Thyroid gland (tissue), 4 donors: ENCODE results near the gene POLD1. TPM values are rescaled to one million over a fixed set of nuclear protein-coding genes. Genes with fewer than 3 reads are reported as not detected.
"Not testable (repeated sequence)": the region's sequence is repeated elsewhere in the genome, so short reads cannot be mapped to it uniquely, and the experiment has no call there.

Experiments
- DNase-seq, 2 donors: peaks; one replicate each; pipeline ENCODE4 v3.0.0-alpha.2; 2019
- H3K27ac ChIP-seq, 3 donors: fragments of 200-600 bp; sonication (generic); 1 replicate in 2 of 3; 2 replicates in 1 of 3; pipeline ENCODE4 v1.5.1; 2016 to 2019; ENCODE audit warnings: mild to moderate bottlenecking in 1 of 3, moderate library complexity in 1 of 3
- H3K27me3 ChIP-seq: fragments of 200-600 bp; sonication (generic); one replicate; pipeline ENCODE4 v1.5.1; 2019
- H3K36me3 ChIP-seq, 2 donors: fragments of 200-600 bp; sonication (generic); one replicate each; pipeline ENCODE4 v1.5.1; 2016 to 2019
- H3K4me1 ChIP-seq, 2 donors: fragments of 200-600 bp; sonication (generic); one replicate each; pipeline ENCODE4 v1.5.1; 2017 to 2019
- H3K4me3 ChIP-seq, 3 donors: fragments of 200-600 bp; sonication (generic); replicated peaks in 1 of 3; 1 replicate in 2 of 3; 2 replicates in 1 of 3; pipeline ENCODE4 v1.5.1; 2016; ENCODE audit warnings: mild to moderate bottlenecking in 1 of 3
- H3K9me3 ChIP-seq: fragments of 200-600 bp; sonication (generic); one replicate; pipeline ENCODE4 v1.5.1; 2017
- CTCF ChIP-seq, 6 experiments: fragments of 200-600 bp in 3 of 6; fragments of 450-650 bp in 3 of 6; sonication (generic) in 3 of 6; IDR thresholded peaks; one replicate each; pipeline ENCODE4 v1.5.1; 2016 to 2019; ENCODE audit warnings: antibody characterized with exemption in 6 of 6, mild to moderate bottlenecking in 2 of 6, inconsistent platforms in 1 of 6, moderate library complexity in 1 of 6
- POLR2A ChIP-seq, 2 donors: fragments of 450-650 bp; IDR thresholded peaks; one replicate each; pipeline ENCODE4 v1.6.1; 2017; ENCODE audit warnings: antibody characterized with exemption in 2 of 2, mild to moderate bottlenecking in 2 of 2, moderate library complexity in 1 of 2
- whole genome bisulfite sequencing, 2 donors: methylation state at CpG; one replicate each; pipeline ENCODE4 v1.1.5; 2017; 5-methylcytosine and 5-hydroxymethylcytosine counted together
- intact Hi-C: fragments of 100-400 bp; cut with DNase I; formaldehyde crosslinking; loops from one replicate; pipeline ENCODE4 v1.15.1; 2023
- total RNA-seq, 4 donors: library from RNA; depleted of rRNA; stranded (reverse); fragments of >200 nt; gene quantifications; one replicate each; pipeline ENCODE4 v1.2.3, GENCODE V29; 2016

The POLD1 gene
- 10 to 100 TPM; 12.9 to 27.5 (median 19.0) TPM for total RNA-seq

- peaks cover 7 to 12% of the 10 kb centered on the region in 2 donors for H3K4me1 ChIP-seq
- H3K27ac ChIP-seq: peak within 1 kb of the TSS; percentile 41 to 79 (median 79)
- intact Hi-C loops: no loop called here
- 0 to 2% methylated on average over 49 to 66 of the region's 78 CpGs for WGBS, 2 donors
- peaks cover 35 to 39% of the 10 kb centered on the region in 2 donors for H3K36me3 ChIP-seq
- H3K9me3 ChIP-seq: no peaks in the 10 kb centered on the region
- TF ChIP-seq CTCF (IDR thresholded peaks at IDR 0.05): no peak
- peak in 1 of 2 donors; percentile 35 for TF ChIP-seq POLR2A (IDR thresholded peaks at IDR 0.05)
- DNase-seq: peak; percentile 99
- H3K4me3 ChIP-seq: peak within 1 kb of the TSS in 2 of 3 donors; percentile 25 to 60
- H3K27me3 ChIP-seq: no peaks in the 10 kb centered on the region
Measured at GRCh38 chr19:50383852-50384684, at the start of gene POLD1. POLD1 (plus strand) TSS chr19:50384347; CDS start chr19:50398852, 14,505 bp downstream.

- no peak overlapping the region for H3K4me3 ChIP-seq
- no peaks in the 10 kb centered on the region for H3K36me3 ChIP-seq
- 89 to 96% methylated on average over 9 to 12 of the region's 12 CpGs for WGBS, 2 donors
- no peak for TF ChIP-seq CTCF (IDR thresholded peaks at IDR 0.05)
- no peak for TF ChIP-seq POLR2A (IDR thresholded peaks at IDR 0.05)
- H3K27ac ChIP-seq: no peak overlapping the region
- H3K9me3 ChIP-seq: no peaks in the 10 kb centered on the region
- intact Hi-C loops: no loop called here
- H3K27me3 ChIP-seq: no peaks in the 10 kb centered on the region
- H3K4me1 ChIP-seq: peaks cover 23 to 24% of the 10 kb centered on the region in 2 donors
- DNase-seq: no peak
Measured at GRCh38 chr19:50334741-50335421, 49.3 kb upstream of the POLD1 start.

- H3K4me3 ChIP-seq, H3K4me1 ChIP-seq, H3K9me3 ChIP-seq, H3K27ac ChIP-seq, H3K27me3 ChIP-seq, DNase-seq, intact Hi-C loops, H3K36me3 ChIP-seq: not testable (repeated sequence)
- WGBS, 2 donors: 88 to 93% methylated on average over 6 of the region's 6 CpGs
Measured at GRCh38 chr19:50337031-50337430, 47.1 kb upstream of the POLD1 start.

GRCh38 chr19:50340331-50340730 is 43.8 kb upstream of the POLD1 start:
- TF ChIP-seq POLR2A (IDR thresholded peaks at IDR 0.05) (no peak), CTCF (IDR thresholded peaks at IDR 0.05) (no peak)
- DNase-seq: no peak
- H3K36me3 ChIP-seq: no peaks in the 10 kb centered on the region
- H3K9me3 ChIP-seq: no peaks in the 10 kb centered on the region
- H3K4me3 ChIP-seq: no peak overlapping the region
- H3K4me1 ChIP-seq: no peaks in the 10 kb centered on the region
- intact Hi-C loops: no loop called here
- H3K27me3 ChIP-seq: no peaks in the 10 kb centered on the region
- no peak overlapping the region for H3K27ac ChIP-seq

GRCh38 chr19:50341091-50341564 is 43.0 kb upstream of the POLD1 start:
- Histone ChIP-seq H3K9me3 (no peaks in the 10 kb centered on the region), H3K27me3 (no peaks in the 10 kb centered on the region)
- 92 to 96% methylated on average over 3 of the region's 3 CpGs for WGBS, 2 donors

More at GRCh38 chr19:50341091-50341564, 43.0 kb upstream of the POLD1 start:
- no peak overlapping the region for H3K4me3 ChIP-seq
- no peaks in the 10 kb centered on the region for H3K36me3 ChIP-seq
- H3K27ac ChIP-seq: no peak overlapping the region
- no peaks in the 10 kb centered on the region for H3K4me1 ChIP-seq
- no peak for TF ChIP-seq POLR2A (IDR thresholded peaks at IDR 0.05)
- TF ChIP-seq CTCF (IDR thresholded peaks at IDR 0.05): no peak
- intact Hi-C loops: no loop called here
- no peak for DNase-seq
